ENCODE results near the gene ANAPC7. TPM values are rescaled to one million over a fixed set of nuclear protein-coding genes. Genes with fewer than 3 reads are reported as not detected.
A peak's percentile ranks its signal among the peaks of the same experiment; 100 is the strongest.

Gene ANAPC7
- total RNA-seq, 1 donor from 2014 or later: 91.8 TPM

- no peak for TF ChIP-seq CTCF (IDR thresholded peaks at IDR 0.05; ENCODE audit: unreplicated experiment)
- peak overlapping the region; percentile 13 for H3K27ac Mint-ChIP-seq
- no peak for DNase-seq (ENCODE audit: low spot score, unreplicated experiment)
- H3K4me1 Mint-ChIP-seq (ENCODE audit: low read depth): no peaks in the 10 kb centered on the region
- no peaks in the 10 kb centered on the region for H3K27me3 Mint-ChIP-seq
- peaks cover 11% of the 10 kb centered on the region for H3K36me3 Mint-ChIP-seq (ENCODE audit: insufficient read depth)
- no peaks in the 10 kb centered on the region for H3K9me3 Mint-ChIP-seq (ENCODE audit: low read depth)
- no peak overlapping the region for H3K4me3 Mint-ChIP-seq (ENCODE audit: low read depth)
Measured at GRCh38 chr12:110372056-110372425, 31.5 kb downstream of the ANAPC7 start.

- Mint-ChIP-seq H3K4me3 (ENCODE audit: low read depth) (no peak overlapping the region), H3K9me3 (ENCODE audit: low read depth) (no peaks in the 10 kb centered on the region), H3K27ac (no peak overlapping the region), H3K36me3 (ENCODE audit: insufficient read depth) (peaks cover 11% of the 10 kb centered on the region), H3K4me1 (ENCODE audit: low read depth) (no peaks in the 10 kb centered on the region), H3K27me3 (no peaks in the 10 kb centered on the region)
- no peak for DNase-seq (ENCODE audit: low spot score, unreplicated experiment)
- no peak for TF ChIP-seq CTCF (IDR thresholded peaks at IDR 0.05; ENCODE audit: unreplicated experiment)
Measured at GRCh38 chr12:110371408-110372055, 32.0 kb downstream of the ANAPC7 start.

GRCh38 chr12:110370732-110371231 lies 32.7 kb downstream of the ANAPC7 start:
- Mint-ChIP-seq H3K36me3 (ENCODE audit: insufficient read depth) (peaks cover 8% of the 10 kb centered on the region), H3K27ac (no peak overlapping the region), H3K4me3 (ENCODE audit: low read depth) (no peak overlapping the region), H3K9me3 (ENCODE audit: low read depth) (no peaks in the 10 kb centered on the region), H3K27me3 (no peaks in the 10 kb centered on the region), H3K4me1 (ENCODE audit: low read depth) (no peaks in the 10 kb centered on the region)
- DNase-seq (ENCODE audit: low spot score, unreplicated experiment): no peak
- no peak for TF ChIP-seq CTCF (IDR thresholded peaks at IDR 0.05; ENCODE audit: unreplicated experiment)

- H3K36me3 Mint-ChIP-seq (ENCODE audit: insufficient read depth): peaks cover 4% of the 10 kb centered on the region
- H3K9me3 Mint-ChIP-seq (ENCODE audit: low read depth): no peaks in the 10 kb centered on the region
- H3K4me3 Mint-ChIP-seq (ENCODE audit: low read depth): no peak overlapping the region
- H3K27me3 Mint-ChIP-seq: no peaks in the 10 kb centered on the region
- no peak for TF ChIP-seq CTCF (IDR thresholded peaks at IDR 0.05; ENCODE audit: unreplicated experiment)
- no peak overlapping the region for H3K27ac Mint-ChIP-seq
- DNase-seq (ENCODE audit: low spot score, unreplicated experiment): no peak
- no peaks in the 10 kb centered on the region for H3K4me1 Mint-ChIP-seq (ENCODE audit: low read depth)
Measured at GRCh38 chr12:110369992-110370391, 33.5 kb downstream of the ANAPC7 start.

- DNase-seq (ENCODE audit: low spot score, unreplicated experiment): no peak
- H3K4me3 Mint-ChIP-seq (ENCODE audit: low read depth): no peak overlapping the region
- peaks cover 2% of the 10 kb centered on the region for H3K36me3 Mint-ChIP-seq (ENCODE audit: insufficient read depth)
- H3K9me3 Mint-ChIP-seq (ENCODE audit: low read depth): no peaks in the 10 kb centered on the region
- no peak overlapping the region for H3K27ac Mint-ChIP-seq
- TF ChIP-seq CTCF (IDR thresholded peaks at IDR 0.05; ENCODE audit: unreplicated experiment): no peak
- H3K4me1 Mint-ChIP-seq (ENCODE audit: low read depth): no peaks in the 10 kb centered on the region
- no peaks in the 10 kb centered on the region for H3K27me3 Mint-ChIP-seq
Measured at GRCh38 chr12:110367181-110367864, 36.2 kb downstream of the ANAPC7 start.
